ENCODE data around the gene HMCN2.

The HMCN2 gene

GRCh38 chr9:130298662-130299279 is 33.2 kb downstream of the HMCN2 start:
- DNase-seq (ENCODE audit: insufficient read length, low spot score) (no peak), FAIRE-seq (no peak)
- no peak for TF ChIP-seq POLR2A (IDR thresholded peaks at IDR 0.05; ENCODE audit: low read depth, low read length)

DNA sequence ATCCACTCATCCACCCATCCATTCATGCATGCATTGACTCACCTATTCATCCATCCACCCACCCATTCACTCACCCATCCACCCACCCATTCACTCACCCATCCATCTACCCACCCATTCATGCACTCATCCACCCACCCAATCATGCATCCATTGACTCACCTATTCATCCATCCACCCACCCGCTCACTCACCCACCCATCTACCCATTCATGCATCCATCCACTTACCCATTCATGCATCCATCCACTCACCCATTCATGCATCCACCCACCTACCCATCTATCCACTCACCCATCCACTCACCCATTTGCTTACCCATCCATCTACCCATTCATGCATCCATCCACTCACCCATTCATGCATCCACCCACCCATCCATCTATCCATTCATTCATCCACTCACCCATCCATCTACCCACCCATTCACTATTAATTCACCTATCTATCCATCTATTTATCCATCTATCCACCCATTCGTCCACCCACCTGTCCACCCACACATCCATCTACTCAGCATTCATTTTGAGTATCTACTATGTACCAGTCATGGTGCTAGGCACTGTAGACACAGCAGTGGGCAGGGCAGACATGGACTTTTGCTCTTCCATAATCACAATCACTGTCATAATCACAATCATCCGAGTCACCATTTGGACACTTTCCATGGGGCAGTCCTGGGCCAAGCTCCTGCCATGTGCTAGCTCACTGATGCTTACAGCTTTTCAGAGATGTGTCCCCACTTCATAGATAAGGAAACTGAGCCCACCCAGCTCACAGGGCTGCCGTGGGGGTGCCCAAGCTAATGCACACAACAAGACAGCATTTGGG is 34.4 kb downstream of the HMCN2 start:
- no peak for TF ChIP-seq POLR2A (IDR thresholded peaks at IDR 0.05; ENCODE audit: low read depth, low read length)
- no peak for FAIRE-seq
- no peak for DNase-seq (ENCODE audit: insufficient read length, low spot score)

DNA sequence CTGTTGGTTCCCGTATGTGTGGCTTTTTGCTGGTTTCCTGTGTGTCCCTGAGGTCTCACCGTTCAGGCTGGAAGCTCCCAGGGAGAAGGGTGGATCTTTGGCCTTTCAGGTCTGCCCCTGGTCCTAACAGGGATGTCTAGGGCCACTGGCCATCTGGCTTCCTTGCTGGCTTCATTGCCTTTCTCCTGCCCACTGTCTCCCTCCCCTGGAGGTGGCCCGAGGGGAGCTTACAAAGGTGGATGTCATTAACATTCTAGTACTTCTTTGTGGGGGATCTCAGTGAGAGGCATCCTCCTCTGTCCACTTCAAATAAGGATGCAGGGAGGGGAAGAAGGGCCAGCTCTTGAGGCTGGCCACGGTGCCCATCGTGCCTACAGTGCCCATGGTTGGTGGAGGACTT is 35.2 kb downstream of the HMCN2 start:
- DNase-seq (ENCODE audit: insufficient read length, low spot score) (no peak), FAIRE-seq (no peak)
- TF ChIP-seq POLR2A (IDR thresholded peaks at IDR 0.05; ENCODE audit: low read depth, low read length): no peak

DNA sequence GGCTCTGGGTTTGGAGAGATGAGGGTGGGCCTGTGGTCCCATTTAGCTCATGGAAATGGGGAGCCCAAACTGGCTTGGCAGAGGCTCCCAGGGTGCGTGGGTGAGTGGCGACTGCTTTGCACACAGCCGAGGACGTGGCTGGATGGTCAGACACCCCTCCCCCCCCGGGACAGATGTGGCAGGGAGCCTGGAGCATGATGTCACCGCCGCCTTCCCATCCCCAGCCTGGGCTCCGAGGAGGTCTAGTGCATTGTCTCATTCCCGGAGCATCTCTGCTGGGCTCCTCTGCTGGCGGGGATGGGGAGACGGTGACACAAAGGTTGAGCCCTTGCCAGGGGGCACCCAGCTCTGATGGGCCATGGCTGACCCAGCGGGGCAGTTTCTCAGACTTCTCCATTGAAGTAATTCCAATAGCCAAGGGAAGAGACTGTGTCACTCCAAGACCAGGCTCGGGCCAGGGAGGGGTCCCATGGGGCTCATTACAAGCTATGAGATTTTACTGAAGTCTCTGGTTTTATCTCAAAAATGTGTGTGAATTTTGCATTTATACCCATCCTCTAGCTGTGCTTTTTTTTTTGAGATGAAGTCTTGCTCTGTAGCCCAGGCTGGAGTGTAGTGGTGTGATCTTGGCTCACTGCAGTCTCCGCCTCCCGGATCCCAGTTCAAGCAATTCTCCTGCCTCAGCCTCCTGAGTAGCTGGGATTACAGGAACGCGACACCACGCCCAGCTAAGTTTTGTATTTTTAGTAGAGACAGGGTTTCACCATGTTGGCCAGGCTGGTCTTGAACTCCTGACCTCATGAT is 36.1 kb downstream of the HMCN2 start:
- DNase-seq (ENCODE audit: insufficient read length, low spot score): no peak
- FAIRE-seq: no peak
- no peak for TF ChIP-seq POLR2A (IDR thresholded peaks at IDR 0.05; ENCODE audit: low read depth, low read length)

DNA sequence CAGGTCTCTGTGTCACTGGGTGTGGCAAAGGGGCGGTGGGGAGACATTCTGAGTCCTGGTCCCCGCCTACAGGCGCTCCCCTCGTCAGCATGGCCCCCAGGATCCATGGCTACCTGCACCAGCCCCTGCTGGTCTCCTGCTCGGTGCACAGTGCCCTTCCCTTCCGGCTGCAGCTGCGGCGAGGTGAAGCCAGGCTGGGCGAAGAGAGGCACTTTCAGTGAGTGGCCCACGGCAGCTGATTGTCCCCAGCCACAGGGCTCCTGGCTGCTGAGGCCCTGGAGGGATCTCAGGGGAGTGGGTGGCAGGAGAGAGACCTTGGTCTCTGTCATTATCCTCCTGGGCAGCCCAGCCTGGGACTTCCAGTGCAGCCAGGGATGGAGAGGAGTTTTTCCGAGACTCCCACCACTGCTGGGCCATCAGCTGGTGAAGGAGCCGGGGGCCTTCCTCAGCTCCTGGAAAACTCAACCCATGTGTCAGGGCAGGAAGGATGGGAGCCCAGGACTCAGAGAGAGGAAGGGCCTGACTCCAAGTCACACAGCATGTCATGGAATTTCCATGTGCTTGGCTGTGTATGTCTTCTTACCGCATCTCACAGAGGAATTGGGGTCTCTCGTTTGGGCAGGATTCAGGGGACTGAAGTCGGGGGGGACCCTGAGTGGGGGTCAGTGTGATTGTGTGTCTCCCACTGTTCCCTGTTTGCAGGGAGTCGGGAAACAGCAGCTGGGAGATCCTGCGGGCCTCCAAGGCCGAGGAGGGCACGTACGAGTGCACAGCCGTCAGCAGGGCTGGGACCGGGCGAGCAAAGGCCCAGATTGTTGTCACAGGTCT is 37.4 kb downstream of the HMCN2 start:
- FAIRE-seq (no peak), DNase-seq (ENCODE audit: insufficient read length, low spot score) (no peak)
- TF ChIP-seq POLR2A (IDR thresholded peaks at IDR 0.05; ENCODE audit: low read depth, low read length): no peak

GRCh38 chr9:130303613-130304055 is 38.1 kb downstream of the HMCN2 start:
- no peak for TF ChIP-seq POLR2A (IDR thresholded peaks at IDR 0.05; ENCODE audit: low read depth, low read length)
- FAIRE-seq (no peak), DNase-seq (ENCODE audit: insufficient read length, low spot score) (no peak)

GRCh38 chr9:130304116-130304515 is 38.6 kb downstream of the HMCN2 start:
- TF ChIP-seq POLR2A (IDR thresholded peaks at IDR 0.05; ENCODE audit: low read depth, low read length): no peak
- FAIRE-seq: no peak

DNA sequence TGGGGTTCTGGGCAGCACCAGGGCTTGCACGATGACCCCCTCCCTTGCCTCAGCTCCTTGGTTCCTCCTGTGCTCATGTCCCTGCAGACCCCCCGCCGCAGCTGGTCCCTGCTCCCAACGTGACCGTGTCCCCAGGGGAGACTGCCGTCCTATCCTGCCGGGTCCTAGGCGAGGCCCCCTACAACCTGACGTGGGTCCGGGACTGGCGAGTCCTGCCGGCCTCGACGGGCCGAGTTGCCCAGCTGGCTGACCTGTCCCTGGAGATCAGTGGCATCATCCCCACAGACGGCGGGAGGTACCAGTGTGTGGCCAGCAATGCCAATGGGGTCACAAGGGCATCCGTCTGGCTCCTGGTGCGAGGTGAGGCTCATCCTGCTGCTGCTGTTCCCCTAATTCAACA is 39.1 kb downstream of the HMCN2 start:
- no peak for TF ChIP-seq POLR2A (IDR thresholded peaks at IDR 0.05; ENCODE audit: low read depth, low read length)
- DNase-seq (ENCODE audit: insufficient read length, low spot score): no peak
- FAIRE-seq: no peak

More at GRCh38 chr9:130304116-130304515, 38.6 kb downstream of the HMCN2 start:
- no peak for DNase-seq (ENCODE audit: insufficient read length, low spot score)

- TF ChIP-seq POLR2A (IDR thresholded peaks at IDR 0.05; ENCODE audit: low read depth, low read length): no peak
- FAIRE-seq: no peak
- DNase-seq (ENCODE audit: insufficient read length, low spot score): no peak
These were observed 39.8 kb downstream of the HMCN2 start for GRCh38 chr9:130305381-130305780.

- TF ChIP-seq POLR2A (IDR thresholded peaks at IDR 0.05; ENCODE audit: low read depth, low read length): no peak
- DNase-seq (ENCODE audit: insufficient read length, low spot score) (no peak), FAIRE-seq (no peak)
These were observed 41.5 kb downstream of the HMCN2 start for GRCh38 chr9:130306823-130307666.

- no peak for DNase-seq (ENCODE audit: insufficient read length, low spot score)
- no peak for FAIRE-seq
- TF ChIP-seq POLR2A (IDR thresholded peaks at IDR 0.05; ENCODE audit: low read depth, low read length): no peak
These were observed 42.0 kb downstream of the HMCN2 start for GRCh38 chr9:130307667-130307943.

DNA sequence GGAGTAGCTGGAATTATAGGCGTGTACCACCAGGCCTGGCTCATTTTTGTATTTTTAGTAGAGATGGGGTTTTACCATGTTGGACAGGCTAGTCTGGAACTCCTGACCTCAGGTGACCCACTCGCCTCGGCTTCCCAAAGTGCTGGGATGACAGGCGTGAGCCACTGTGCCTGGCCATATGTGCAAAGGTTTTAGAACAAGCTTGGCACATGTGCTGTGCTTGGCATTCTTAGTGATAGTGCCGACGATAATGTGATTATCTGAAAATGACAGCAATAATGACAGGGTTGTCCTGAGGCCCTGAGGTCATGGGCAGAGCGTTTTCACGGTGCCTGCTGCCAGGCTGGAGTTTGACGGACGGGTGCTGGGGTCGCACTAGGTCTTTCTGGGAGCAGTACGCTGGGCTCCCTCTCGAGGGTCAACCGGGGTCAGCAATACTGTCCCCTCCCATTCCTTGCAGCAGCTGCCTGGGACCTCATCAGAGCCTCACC is 42.6 kb downstream of the HMCN2 start:
- FAIRE-seq (no peak), DNase-seq (ENCODE audit: insufficient read length, low spot score) (no peak)
- TF ChIP-seq POLR2A (IDR thresholded peaks at IDR 0.05; ENCODE audit: low read depth, low read length): no peak

All from H54 (cell line).